ENCODE measurements around the gene CRABP2.

DNA sequence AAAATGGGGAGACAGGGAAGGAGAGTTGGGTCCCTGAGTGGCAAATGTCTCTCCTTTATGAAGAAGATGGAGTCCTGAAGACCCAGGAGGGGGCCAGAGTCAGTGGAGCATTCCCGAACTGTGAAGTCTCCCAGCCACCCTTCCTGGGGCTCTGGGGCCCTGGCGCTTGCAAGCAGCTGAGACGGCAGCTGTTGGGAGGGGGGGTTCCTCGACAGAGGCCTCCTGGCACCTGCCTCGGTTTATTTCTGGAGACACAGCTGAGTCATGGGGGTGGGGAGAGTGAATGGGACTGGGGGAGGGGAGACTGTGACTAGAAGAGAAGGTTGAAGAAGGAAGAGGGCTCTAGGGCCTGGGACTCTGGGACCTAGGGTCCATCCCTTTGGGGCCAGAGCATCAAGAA lies 42.2 kb downstream of the CRABP2 start:
- TF ChIP-seq, protein P1, sequence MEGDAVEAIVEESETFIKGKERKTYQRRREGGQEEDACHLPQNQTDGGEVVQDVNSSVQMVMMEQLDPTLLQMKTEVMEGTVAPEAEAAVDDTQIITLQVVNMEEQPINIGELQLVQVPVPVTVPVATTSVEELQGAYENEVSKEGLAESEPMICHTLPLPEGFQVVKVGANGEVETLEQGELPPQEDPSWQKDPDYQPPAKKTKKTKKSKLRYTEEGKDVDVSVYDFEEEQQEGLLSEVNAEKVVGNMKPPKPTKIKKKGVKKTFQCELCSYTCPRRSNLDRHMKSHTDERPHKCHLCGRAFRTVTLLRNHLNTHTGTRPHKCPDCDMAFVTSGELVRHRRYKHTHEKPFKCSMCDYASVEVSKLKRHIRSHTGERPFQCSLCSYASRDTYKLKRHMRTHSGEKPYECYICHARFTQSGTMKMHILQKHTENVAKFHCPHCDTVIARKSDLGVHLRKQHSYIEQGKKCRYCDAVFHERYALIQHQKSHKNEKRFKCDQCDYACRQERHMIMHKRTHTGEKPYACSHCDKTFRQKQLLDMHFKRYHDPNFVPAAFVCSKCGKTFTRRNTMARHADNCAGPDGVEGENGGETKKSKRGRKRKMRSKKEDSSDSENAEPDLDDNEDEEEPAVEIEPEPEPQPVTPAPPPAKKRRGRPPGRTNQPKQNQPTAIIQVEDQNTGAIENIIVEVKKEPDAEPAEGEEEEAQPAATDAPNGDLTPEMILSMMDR (conservative IDR thresholded peaks at IDR 0.05; ENCODE audit: low read depth, low read length), result no peak
- TF ChIP-seq BHLHE40 (IDR thresholded peaks at IDR 0.05; ENCODE audit: low read depth, low read length) (0 out of 2 replicates have a peak, but pooled peaks have one; percentile 19), MXI1 (IDR thresholded peaks at IDR 0.05; ENCODE audit: borderline replicate concordance, low read depth, low read length) (no peak), CHD1 (IDR thresholded peaks at IDR 0.05; ENCODE audit: low read depth, low read length) (no peak), POLR2A (IDR thresholded peaks at IDR 0.05; ENCODE audit: low read depth, low read length) (no peak), RAD21 (IDR thresholded peaks at IDR 0.05; ENCODE audit: low read length) (no peak), RFX5 (IDR thresholded peaks at IDR 0.05; ENCODE audit: low read depth, low read length) (no peak)
